ENCODE measurements around the gene TKFC. TPM values are rescaled to one million over a fixed set of nuclear protein-coding genes. Genes with fewer than 3 reads are reported as not detected.
A peak's percentile ranks its signal among the peaks of the same experiment; 100 is the strongest.

TKFC gene
- total RNA-seq, 2 experiments from 2014 or later = 79.1 to 86.3 TPM

DNA sequence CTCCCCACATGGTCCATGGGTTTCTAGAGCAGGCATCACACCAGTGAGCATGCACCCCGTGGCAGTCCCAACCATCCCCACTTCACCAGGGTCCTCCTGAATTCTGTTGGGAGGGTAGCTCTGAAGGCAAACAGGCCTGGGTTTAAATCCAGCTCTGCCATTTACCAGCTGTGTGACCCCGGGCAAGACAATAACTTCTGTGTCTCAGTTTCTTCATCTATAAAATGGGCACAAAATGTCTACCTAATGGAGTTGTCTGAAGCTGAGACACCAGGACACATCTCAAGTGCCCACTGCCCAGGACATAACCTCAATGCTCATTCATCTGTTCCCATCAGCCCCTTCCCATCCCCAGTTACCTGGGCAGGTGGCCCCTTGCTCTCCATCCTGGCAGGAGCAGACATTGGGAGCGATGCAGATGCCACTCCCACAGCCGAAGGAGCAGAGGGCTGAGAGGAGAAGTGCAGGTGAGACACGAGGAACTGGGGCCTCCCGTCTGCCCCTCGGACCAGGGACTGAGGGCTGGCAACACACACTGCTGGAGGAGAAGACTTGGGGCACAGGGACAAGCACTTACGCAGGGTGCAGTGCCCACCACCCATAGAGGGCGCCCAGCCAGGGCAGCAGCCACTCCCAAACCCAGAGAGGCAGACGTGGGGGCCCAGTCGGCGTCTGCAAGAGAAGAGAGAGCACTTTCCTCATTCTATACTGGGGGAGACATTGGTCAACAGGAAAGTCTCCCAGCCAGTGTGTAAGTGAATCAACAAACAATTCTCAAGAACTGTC, 41.9 kb upstream of the TKFC start:
- Mint-ChIP-seq H3K4me1 (ENCODE audit: low read depth) (peaks cover 15% of the 10 kb centered on the region), H3K4me3 (no peak overlapping the region), H3K9me3 (no peaks in the 10 kb centered on the region), H3K36me3 (ENCODE audit: low read depth) (peaks cover 40% of the 10 kb centered on the region), H3K27me3 (peaks cover 5% of the 10 kb centered on the region), H3K27ac (no peak overlapping the region)
- intact Hi-C loops (cut with micrococcal nuclease) = no loop called here
- TF ChIP-seq, protein P1, sequence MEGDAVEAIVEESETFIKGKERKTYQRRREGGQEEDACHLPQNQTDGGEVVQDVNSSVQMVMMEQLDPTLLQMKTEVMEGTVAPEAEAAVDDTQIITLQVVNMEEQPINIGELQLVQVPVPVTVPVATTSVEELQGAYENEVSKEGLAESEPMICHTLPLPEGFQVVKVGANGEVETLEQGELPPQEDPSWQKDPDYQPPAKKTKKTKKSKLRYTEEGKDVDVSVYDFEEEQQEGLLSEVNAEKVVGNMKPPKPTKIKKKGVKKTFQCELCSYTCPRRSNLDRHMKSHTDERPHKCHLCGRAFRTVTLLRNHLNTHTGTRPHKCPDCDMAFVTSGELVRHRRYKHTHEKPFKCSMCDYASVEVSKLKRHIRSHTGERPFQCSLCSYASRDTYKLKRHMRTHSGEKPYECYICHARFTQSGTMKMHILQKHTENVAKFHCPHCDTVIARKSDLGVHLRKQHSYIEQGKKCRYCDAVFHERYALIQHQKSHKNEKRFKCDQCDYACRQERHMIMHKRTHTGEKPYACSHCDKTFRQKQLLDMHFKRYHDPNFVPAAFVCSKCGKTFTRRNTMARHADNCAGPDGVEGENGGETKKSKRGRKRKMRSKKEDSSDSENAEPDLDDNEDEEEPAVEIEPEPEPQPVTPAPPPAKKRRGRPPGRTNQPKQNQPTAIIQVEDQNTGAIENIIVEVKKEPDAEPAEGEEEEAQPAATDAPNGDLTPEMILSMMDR (IDR thresholded peaks at IDR 0.05) = no peak
- DNase-seq (peak; percentile 23), ATAC-seq (no peak)
- CTCF ChIA-PET = interaction anchor here (0.6 to 1.4 kb wide), 2 partner anchors 13 to 203 kb away, joined by 3 to 4 read pairs; no protein-coding TSS in a partner anchor
- POLR2A ChIA-PET = no interaction called here

DNA sequence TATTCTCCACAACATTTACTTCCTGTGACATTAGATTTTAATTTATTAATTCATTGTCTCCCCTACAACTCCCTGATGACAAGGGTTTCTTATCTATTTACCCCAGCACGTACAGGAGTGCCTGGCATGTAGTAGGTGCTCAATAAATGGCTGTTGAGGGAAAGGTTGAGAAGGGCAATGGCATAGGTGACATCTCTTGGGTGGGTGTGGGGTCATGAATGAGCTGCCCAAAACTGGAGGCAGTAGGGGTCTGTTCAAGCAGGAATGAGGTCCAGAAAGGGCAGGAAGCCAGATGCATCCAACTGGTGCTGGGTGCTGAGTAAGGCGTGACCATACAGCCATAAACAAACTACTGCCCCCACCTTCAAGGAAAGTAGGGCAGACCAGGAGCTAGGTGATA, 40.7 kb upstream of the TKFC start:
- Mint-ChIP-seq H3K4me3 (peak overlapping the region; percentile 43), H3K27ac (no peak overlapping the region), H3K36me3 (ENCODE audit: low read depth) (peaks cover 41% of the 10 kb centered on the region), H3K4me1 (ENCODE audit: low read depth) (peaks cover 20% of the 10 kb centered on the region), H3K9me3 (no peaks in the 10 kb centered on the region), H3K27me3 (peaks cover 5% of the 10 kb centered on the region)
- intact Hi-C loops (cut with micrococcal nuclease) = no loop called here
- CTCF ChIA-PET = no interaction called here
- POLR2A ChIA-PET = interaction anchor here (3.0 kb wide), 1 partner anchor 37 kb away, joined by 26 read pairs; no protein-coding TSS in a partner anchor
- TF ChIP-seq, protein P1 (IDR thresholded peaks at IDR 0.05) = no peak
- ATAC-seq (no peak), DNase-seq (no peak)

DNA sequence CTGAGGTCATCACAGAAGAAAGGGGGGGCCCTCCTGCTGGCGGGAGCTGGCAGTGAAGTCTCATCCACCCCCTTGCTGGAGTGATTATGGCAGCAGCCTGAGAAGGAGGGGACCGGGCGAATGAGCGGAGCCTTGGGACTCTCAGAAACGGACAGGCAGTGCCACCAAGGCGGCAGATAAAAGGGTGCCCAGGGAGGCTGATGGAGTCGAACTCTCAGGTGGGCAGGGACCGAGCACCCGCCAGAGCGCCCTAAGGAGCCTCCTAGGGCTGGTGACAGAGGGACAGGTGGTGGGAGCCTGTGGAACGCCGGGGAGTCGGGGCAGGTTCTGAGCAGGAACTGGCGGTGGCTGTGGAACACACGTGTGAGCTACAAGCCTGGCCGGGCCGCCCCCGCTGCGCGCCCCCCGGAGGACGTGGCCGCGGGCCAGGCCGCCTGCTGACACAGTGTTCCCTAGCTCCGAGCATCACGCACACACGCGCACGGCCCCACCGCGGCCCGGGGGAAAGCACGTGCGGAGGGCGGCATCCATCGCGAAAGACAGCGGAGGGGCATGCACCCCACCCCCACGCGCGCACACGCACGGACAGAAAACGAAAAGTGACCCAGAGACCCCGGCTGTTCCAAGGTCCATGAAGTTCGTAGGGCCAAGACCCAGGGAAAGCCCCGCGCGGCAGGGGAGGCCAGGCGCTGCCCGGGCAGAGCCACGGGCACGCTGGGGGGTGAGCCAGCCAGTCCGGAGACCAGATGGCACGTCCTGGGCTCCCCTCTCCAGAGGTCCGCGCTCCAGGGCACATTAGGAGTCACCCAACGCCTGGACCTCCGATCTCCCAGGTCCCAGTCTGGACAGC, 38.9 kb upstream of the TKFC start:
- DNase-seq (peak; percentile 80), ATAC-seq (peak; percentile 46)
- H3K4me1 Mint-ChIP-seq (ENCODE audit: low read depth) = peaks cover 37% of the 10 kb centered on the region
- TF ChIP-seq, protein P1 (IDR thresholded peaks at IDR 0.05) = no peak
- peak overlapping the region; percentile 92 for H3K27ac Mint-ChIP-seq
- peak overlapping the region; percentile 92 for H3K4me3 Mint-ChIP-seq
- H3K9me3 Mint-ChIP-seq = no peaks in the 10 kb centered on the region
- CTCF ChIA-PET = interaction anchor here (0.6 to 3.2 kb wide), 14 partner anchors 12 to 136 kb away, joined by 3 to 23 read pairs (median 4); partner anchors contain the start of genes CPSF7 and SDHAF2
- H3K27me3 Mint-ChIP-seq = peaks cover 5% of the 10 kb centered on the region
- intact Hi-C loops (cut with micrococcal nuclease) = no loop called here
- POLR2A ChIA-PET = interaction anchor here (0.8 to 4.3 kb wide), 15 partner anchors 12 to 419 kb away, joined by 3 to 26 read pairs (median 6); partner anchors contain the start of genes CPSF7, CYB561A3, DDB1 and SDHAF2
- H3K36me3 Mint-ChIP-seq (ENCODE audit: low read depth) = peaks cover 43% of the 10 kb centered on the region

DNA sequence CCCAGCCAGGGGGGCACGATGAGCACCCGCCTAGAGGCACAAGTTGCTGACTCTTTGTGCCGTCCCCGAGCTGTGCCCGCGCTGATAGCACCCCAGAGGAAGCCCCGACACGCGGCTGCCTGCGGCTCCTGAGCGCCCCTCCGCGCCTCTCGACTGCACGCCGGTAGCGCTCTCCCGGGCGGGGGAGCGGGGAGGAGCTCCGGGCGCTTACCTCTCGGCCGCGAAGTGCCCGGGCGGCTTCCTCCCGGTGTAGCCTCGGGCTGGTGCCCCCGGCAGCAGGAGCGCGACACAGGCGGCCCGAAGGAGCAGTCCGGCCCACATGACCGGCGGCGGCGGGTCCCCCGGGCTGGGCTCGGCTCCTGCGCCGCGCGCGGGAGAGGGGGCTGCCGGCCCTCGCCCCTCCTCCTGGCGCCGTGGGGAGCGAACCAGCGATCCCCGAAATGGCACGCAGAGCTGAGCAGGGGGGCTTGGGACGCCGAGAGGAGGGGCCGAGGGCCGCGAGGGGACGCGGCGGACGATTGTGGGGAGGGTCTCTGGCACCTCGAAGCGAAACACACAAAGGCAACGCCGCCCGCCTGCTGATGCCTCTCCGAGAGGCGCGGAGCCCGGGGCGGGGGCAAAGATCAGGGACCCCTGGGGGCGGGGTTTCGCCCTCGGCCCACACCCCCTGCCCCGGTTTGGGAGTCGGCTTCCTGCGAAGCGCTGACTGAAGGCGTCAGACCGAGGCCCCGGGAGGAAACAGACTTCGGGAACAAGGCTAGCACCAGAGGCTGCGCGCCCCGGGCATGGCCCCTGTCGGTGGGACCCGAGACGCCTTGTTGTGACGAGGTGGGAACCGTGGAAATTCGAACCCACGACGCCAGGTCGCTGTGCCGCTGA, 38.1 kb upstream of the TKFC start, which contains the start of gene VWCE:
Gene VWCE, minus strand, starts transcription at position 600 of the 879 bp plus-strand sequence. Its CDS starts 279 bp downstream, at position 321.
- CTCF ChIA-PET = interaction anchor here (0.6 to 3.2 kb wide), 17 partner anchors 13 to 464 kb away, joined by 3 to 23 read pairs (median 4); partner anchors contain the start of genes CPSF7, SDHAF2 and TMEM216
- Mint-ChIP-seq H3K27ac (peak within 1 kb of the TSS; percentile 92), H3K9me3 (no peaks in the 10 kb centered on the region), H3K36me3 (ENCODE audit: low read depth) (peaks cover 43% of the 10 kb centered on the region), H3K4me3 (peak within 1 kb of the TSS; percentile 92), H3K4me1 (ENCODE audit: low read depth) (peaks cover 42% of the 10 kb centered on the region), H3K27me3 (peaks cover 5% of the 10 kb centered on the region)
- POLR2A ChIA-PET = interaction anchor here (0.8 to 4.3 kb wide), 13 partner anchors 12 to 420 kb away, joined by 3 to 26 read pairs (median 6); partner anchors contain the start of genes CPSF7, CYB561A3, DDB1 and SDHAF2
- TF ChIP-seq, protein P1 (IDR thresholded peaks at IDR 0.05) = peak; percentile 23
- DNase-seq (peak; percentile 88), ATAC-seq (peak; percentile 83)
- intact Hi-C loops (cut with micrococcal nuclease) = no loop called here

Measured in activated CD8-positive, alpha-beta T cell treated with anti-CD3 and anti-CD28 coated beads for 36 hours (primary cell).